Neural progenitor cell (in vitro differentiated cells): Measurements from ENCODE around the gene EIF1B. TPM values are rescaled to one million over a fixed set of nuclear protein-coding genes. Genes with fewer than 3 reads are reported as not detected.

Experiments
- DNase-seq: peaks from one replicate; pipeline ENCODE4 v3.0.0-alpha.2; 2016; ENCODE audit warnings: low spot score
- H2AFZ ChIP-seq: fragments of 200-600 bp; sonication (generic); replicated peaks from 2 replicates; pipeline ENCODE4 v1.6.1; 2016; ENCODE audit warnings: antibody characterized with exemption
- H3F3A ChIP-seq: fragments of 200-600 bp; sonication (generic); 2 replicates; pipeline ENCODE4 v1.6.1; 2016; ENCODE audit warnings: antibody characterized with exemption, low read depth
- H3K27ac ChIP-seq: fragments of 200-600 bp; sonication (generic); 2 replicates; pipeline ENCODE4 v1.5.1; 2016; ENCODE audit warnings: mild to moderate bottlenecking
- H3K27me3 ChIP-seq: fragments of 200-600 bp; sonication (generic); 2 replicates; pipeline ENCODE4 v1.6.1; 2016; ENCODE audit warnings: mild to moderate bottlenecking, moderate library complexity
- H3K36me3 ChIP-seq: fragments of 200-600 bp; sonication (generic); 2 replicates; pipeline ENCODE4 v1.5.1; 2016
- H3K4me1 ChIP-seq: fragments of 200-600 bp; sonication (generic); 2 replicates; pipeline ENCODE4 v1.6.1; 2016; ENCODE audit warnings: mixed run types
- H3K4me2 ChIP-seq: fragments of 200-600 bp; sonication (generic); 2 replicates; pipeline ENCODE4 v1.6.1; 2016
- H3K4me3 ChIP-seq: fragments of 200-600 bp; sonication (generic); 2 replicates; pipeline ENCODE4 v1.5.1; 2016
- H3K79me2 ChIP-seq: fragments of 200-600 bp; sonication (generic); 2 replicates; pipeline ENCODE4 v1.6.1; 2016; ENCODE audit warnings: low read depth
- H3K9ac ChIP-seq: fragments of 200-600 bp; sonication (generic); 2 replicates; pipeline ENCODE4 v1.6.1; 2016
- H3K9me3 ChIP-seq: fragments of 200-600 bp; sonication (generic); 2 replicates; pipeline ENCODE4 v1.5.1; 2016; ENCODE audit warnings: low read depth
- H4K20me1 ChIP-seq: fragments of 200-600 bp; sonication (generic); 2 replicates; pipeline ENCODE4 v1.6.1; 2016; ENCODE audit warnings: low read depth
- H3K27ac Mint-ChIP-seq: 3 replicates; pipeline ENCODE4 v1.8.0; 2021; ENCODE audit warnings: mixed read lengths
- H3K27me3 Mint-ChIP-seq: 2 replicates; pipeline ENCODE4 v1.8.0; 2022; ENCODE audit warnings: low read depth, mild to moderate bottlenecking, inconsistent platforms, moderate library complexity, mixed read lengths; ENCODE audit not compliant: insufficient read depth
- H3K36me3 Mint-ChIP-seq: 3 replicates; pipeline ENCODE4 v1.8.0; 2021; ENCODE audit warnings: mixed read lengths
- H3K4me1 Mint-ChIP-seq: 3 replicates; pipeline ENCODE4 v1.8.0; 2021; ENCODE audit warnings: mixed read lengths
- H3K4me3 Mint-ChIP-seq: 3 replicates; pipeline ENCODE4 v1.8.0; 2021; ENCODE audit warnings: mild to moderate bottlenecking, moderate library complexity, mixed read lengths
- H3K9me3 Mint-ChIP-seq: 3 replicates; pipeline ENCODE4 v1.8.0; 2020; ENCODE audit warnings: mixed read lengths
- CTCF ChIP-seq: fragments of 200-600 bp; sonication (generic); IDR thresholded peaks from 2 replicates; pipeline ENCODE4 v1.5.1; 2017; ENCODE audit warnings: antibody characterized with exemption, mild to moderate bottlenecking
- EZH2 ChIP-seq: fragments of 200-600 bp; sonication (generic); IDR thresholded peaks from 2 replicates; pipeline ENCODE4 v1.6.1; 2017; ENCODE audit warnings: antibody characterized with exemption, mild to moderate bottlenecking, moderate library complexity
- EZH2phosphoT487 ChIP-seq: fragments of 200-600 bp; sonication (generic); IDR thresholded peaks from 2 replicates; pipeline ENCODE4 v1.6.1; 2017; ENCODE audit warnings: antibody characterized with exemption
- total RNA-seq: library from RNA; depleted of rRNA; stranded (reverse); fragments of >200 nt; gene quantifications from 2 replicates; pipeline ENCODE4 v1.2.3, GENCODE V29; 2015; ENCODE audit warnings: low replicate concordance

Gene EIF1B
- total RNA-seq, 1 donor from 2014 or later: 45.3 TPM

DNA sequence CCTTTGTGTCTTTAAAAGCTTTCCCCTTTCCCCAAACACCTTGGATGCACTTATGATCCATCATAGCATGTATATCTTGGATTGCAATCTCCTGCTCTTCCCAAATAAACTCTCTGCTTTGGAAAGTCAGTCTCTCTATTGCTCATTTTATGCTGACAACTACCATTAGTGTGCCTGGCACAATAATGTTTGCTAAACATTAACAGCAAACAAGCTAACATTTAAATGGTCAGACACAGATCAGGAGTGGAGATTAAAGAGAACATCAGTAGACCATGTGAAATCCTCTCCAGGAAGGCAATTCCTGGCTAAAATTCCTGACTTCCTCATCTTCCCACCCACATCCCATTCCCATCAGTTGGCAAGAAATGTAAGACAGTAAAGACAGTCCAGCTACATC is 44.3 kb upstream of the EIF1B start:
- H3F3A ChIP-seq: peaks cover 5% of the 10 kb centered on the region
- no peaks in the 10 kb centered on the region for H3K79me2 ChIP-seq
- TF ChIP-seq EZH2 (no peak), EZH2phosphoT487 (no peak), CTCF (no peak)
- no peaks in the 10 kb centered on the region for H3K27me3 ChIP-seq
- Mint-ChIP-seq H3K36me3 (no peaks in the 10 kb centered on the region), H3K27ac (no peak overlapping the region), H3K4me1 (peaks cover 14% of the 10 kb centered on the region), H3K9me3 (peaks cover 2% of the 10 kb centered on the region), H3K4me3 (no peak overlapping the region), H3K27me3 (peaks cover 2% of the 10 kb centered on the region)
- H3K4me1 ChIP-seq: peaks cover 19% of the 10 kb centered on the region
- H2AFZ ChIP-seq: no peak overlapping the region
- H3K36me3 ChIP-seq: no peaks in the 10 kb centered on the region
- H3K27ac ChIP-seq: no peak overlapping the region
- no peaks in the 10 kb centered on the region for H4K20me1 ChIP-seq
- no peak overlapping the region for H3K4me3 ChIP-seq
- H3K9ac ChIP-seq: no peak overlapping the region
- H3K4me2 ChIP-seq: no peak overlapping the region
- no peaks in the 10 kb centered on the region for H3K9me3 ChIP-seq
- DNase-seq: no peak

DNA sequence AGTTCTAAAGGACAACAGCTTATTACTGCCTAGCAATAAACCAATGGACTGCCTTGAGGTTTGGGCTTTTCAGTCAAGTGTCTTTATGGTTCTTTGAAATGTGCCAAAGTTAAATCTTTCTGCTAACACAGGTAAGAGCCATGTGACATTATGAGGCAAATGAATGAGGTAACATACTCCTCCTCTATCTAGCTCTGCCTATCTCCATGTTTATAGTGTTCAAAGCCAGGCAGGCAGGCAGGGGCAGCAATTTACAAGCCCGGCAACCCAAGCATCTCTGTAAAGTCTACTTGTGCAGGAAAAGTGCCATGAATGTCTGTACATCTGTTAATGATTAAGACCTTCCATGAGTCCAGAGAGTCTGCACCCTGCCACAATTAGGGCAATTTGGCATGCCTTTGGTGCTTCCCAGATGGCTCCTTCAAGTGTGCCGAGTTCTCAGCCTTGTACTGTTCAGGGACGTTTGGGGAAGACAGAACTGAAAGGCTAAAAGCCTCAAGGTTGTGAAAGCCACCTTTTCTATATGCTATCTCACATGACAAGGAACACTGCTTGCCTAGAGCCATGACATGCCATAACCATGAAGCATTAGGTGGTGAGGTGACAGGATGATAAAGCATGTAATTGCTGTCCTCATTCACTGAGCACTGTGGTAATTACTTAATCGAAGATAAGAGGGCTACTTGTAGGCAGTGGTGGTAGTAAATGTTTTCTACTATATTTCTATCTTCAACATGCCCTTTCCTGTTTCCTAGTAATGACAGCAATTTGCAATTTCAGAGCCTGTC is 41.4 kb upstream of the EIF1B start:
- Histone ChIP-seq H3F3A (peaks cover 5% of the 10 kb centered on the region), H3K4me3 (no peak overlapping the region), H2AFZ (no peak overlapping the region), H4K20me1 (no peaks in the 10 kb centered on the region), H3K4me2 (peak overlapping the region; percentile 51), H3K4me1 (peaks cover 23% of the 10 kb centered on the region), H3K27me3 (no peaks in the 10 kb centered on the region), H3K36me3 (no peaks in the 10 kb centered on the region), H3K9me3 (no peaks in the 10 kb centered on the region), H3K79me2 (no peaks in the 10 kb centered on the region), H3K9ac (no peak overlapping the region), H3K27ac (no peak overlapping the region)
- H3K27me3 Mint-ChIP-seq: peaks cover 2% of the 10 kb centered on the region
- no peak overlapping the region for H3K4me3 Mint-ChIP-seq
- no peak for DNase-seq
- no peaks in the 10 kb centered on the region for H3K36me3 Mint-ChIP-seq
- TF ChIP-seq EZH2: no peak
- TF ChIP-seq EZH2phosphoT487: no peak
- TF ChIP-seq CTCF: no peak
- no peak overlapping the region for H3K27ac Mint-ChIP-seq
- peaks cover 14% of the 10 kb centered on the region for H3K4me1 Mint-ChIP-seq
- peaks cover 5% of the 10 kb centered on the region for H3K9me3 Mint-ChIP-seq

- Histone ChIP-seq H3K36me3 (no peaks in the 10 kb centered on the region), H3F3A (peaks cover 5% of the 10 kb centered on the region), H3K4me2 (no peak overlapping the region), H2AFZ (no peak overlapping the region), H3K4me3 (no peak overlapping the region), H3K27me3 (no peaks in the 10 kb centered on the region), H3K9ac (no peak overlapping the region), H3K27ac (no peak overlapping the region), H3K79me2 (no peaks in the 10 kb centered on the region), H3K4me1 (peaks cover 23% of the 10 kb centered on the region), H3K9me3 (no peaks in the 10 kb centered on the region), H4K20me1 (no peaks in the 10 kb centered on the region)
- Mint-ChIP-seq H3K27ac (no peak overlapping the region), H3K27me3 (peaks cover under 1% of the 10 kb centered on the region), H3K4me1 (peaks cover 14% of the 10 kb centered on the region), H3K36me3 (no peaks in the 10 kb centered on the region), H3K9me3 (peaks cover 5% of the 10 kb centered on the region), H3K4me3 (no peak overlapping the region)
- DNase-seq: no peak
- no peak for TF ChIP-seq CTCF
- TF ChIP-seq EZH2: no peak
- no peak for TF ChIP-seq EZH2phosphoT487
Observed at GRCh38 chr3:40268802-40269524, 40.5 kb upstream of the EIF1B start.
